ENCODE measurements around the gene GDNF.

Gene GDNF

DNA sequence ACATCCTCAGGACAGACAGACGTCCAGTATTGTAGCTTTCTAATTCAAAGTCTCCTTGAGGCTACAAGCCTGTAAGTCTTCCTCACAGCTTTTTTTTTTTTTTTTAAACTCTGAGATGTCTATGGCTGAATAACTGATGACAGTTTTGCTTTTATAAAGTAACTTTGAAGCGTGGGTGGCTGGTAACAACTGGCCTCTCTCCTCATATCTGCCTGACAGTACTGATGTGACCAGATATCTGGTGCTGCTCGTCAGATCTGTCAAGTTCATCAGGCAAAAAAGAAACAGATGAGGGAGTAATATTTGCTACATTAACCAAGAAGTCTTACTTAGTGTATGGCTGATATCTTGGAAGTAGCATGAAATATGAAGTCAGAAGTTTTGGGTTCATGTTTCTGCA, 72.6 kb downstream of the GDNF start:
- no peaks in the 10 kb centered on the region for H3K36me3 ChIP-seq
- no peaks in the 10 kb centered on the region for H3K4me1 ChIP-seq
- DNase-seq, result no peak
- TF ChIP-seq, protein P1, sequence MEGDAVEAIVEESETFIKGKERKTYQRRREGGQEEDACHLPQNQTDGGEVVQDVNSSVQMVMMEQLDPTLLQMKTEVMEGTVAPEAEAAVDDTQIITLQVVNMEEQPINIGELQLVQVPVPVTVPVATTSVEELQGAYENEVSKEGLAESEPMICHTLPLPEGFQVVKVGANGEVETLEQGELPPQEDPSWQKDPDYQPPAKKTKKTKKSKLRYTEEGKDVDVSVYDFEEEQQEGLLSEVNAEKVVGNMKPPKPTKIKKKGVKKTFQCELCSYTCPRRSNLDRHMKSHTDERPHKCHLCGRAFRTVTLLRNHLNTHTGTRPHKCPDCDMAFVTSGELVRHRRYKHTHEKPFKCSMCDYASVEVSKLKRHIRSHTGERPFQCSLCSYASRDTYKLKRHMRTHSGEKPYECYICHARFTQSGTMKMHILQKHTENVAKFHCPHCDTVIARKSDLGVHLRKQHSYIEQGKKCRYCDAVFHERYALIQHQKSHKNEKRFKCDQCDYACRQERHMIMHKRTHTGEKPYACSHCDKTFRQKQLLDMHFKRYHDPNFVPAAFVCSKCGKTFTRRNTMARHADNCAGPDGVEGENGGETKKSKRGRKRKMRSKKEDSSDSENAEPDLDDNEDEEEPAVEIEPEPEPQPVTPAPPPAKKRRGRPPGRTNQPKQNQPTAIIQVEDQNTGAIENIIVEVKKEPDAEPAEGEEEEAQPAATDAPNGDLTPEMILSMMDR (IDR thresholded peaks at IDR 0.05; ENCODE audit: low read depth, low read length), result no peak
- H3K9me3 ChIP-seq, result no peaks in the 10 kb centered on the region
- H3K27me3 ChIP-seq, result no peaks in the 10 kb centered on the region
- H3K4me3 ChIP-seq (ENCODE audit: low read depth, low read length), result no peak overlapping the region

All from BE2C (cell line).